ENCODE measurements around the gene APOBEC3G.

APOBEC3G gene

DNA sequence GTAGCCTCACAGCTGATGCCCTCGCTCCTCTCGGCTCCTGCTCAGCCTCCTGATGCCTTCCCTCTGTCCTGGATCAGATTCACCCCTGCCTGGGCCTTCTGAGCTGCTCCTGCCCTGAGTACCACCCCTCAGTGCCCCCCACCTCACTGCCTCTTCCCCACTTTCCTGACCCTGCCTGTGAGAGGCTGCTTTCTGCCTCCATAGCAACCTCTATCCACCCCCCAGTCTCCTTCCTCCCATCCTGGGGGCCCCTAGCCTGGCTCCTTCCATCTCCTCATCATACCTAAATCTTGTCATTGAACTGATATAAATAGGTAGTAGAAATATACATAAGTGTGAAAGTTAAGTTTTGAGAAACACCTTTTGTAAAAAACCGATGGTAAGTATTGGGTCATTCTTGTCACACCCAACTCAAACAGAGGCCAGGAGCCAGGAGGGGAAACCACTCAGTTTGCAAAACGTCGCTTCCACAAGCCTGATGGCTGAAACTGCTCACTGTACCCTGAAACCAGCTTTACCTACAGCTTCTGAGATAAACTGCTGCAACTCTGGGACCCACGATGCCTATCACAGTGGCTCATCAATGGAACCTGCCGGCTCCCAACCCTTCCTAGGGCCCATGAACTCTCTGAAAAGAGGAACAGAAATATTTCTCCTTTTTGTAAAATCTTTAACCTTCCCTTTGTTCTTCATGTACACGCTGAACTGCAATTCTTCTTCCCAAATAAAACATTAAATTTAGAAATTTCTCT lies 15.2 kb downstream of the APOBEC3G start:
- DNase-seq: no peak

DNA sequence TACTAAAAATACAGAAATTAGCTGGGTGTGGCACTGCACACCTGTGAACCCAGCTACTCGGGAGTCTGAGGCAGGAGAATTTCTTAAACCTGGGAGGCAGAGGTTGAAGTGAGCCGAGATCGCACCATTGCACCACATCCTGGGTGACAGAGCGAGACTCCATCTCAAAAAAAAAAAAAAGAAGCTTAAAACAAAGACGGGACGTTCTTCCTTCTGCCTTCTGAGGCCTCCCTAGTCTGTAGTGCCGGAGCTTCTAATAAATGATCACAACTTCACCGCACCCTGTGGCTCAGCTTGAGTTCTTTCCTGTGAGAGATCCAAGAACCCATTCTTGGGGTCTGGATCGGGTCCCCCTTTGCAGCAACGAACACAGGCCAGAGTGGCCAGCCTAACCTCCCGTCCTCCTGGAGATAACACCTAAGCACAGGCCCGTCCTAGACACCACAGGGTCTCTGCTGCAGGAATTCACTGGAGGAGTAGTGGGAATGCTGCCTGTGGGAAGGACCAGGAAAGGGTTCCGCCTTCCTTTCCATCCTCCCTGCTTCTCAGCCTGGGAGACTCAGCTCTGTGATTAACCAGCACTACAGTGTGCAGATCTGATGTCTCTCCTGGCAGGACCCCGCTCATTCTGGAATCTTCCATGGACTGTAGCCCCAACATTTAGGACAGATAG lies 17.8 kb downstream of the APOBEC3G start:
- DNase-seq: peak; percentile 56

DNA sequence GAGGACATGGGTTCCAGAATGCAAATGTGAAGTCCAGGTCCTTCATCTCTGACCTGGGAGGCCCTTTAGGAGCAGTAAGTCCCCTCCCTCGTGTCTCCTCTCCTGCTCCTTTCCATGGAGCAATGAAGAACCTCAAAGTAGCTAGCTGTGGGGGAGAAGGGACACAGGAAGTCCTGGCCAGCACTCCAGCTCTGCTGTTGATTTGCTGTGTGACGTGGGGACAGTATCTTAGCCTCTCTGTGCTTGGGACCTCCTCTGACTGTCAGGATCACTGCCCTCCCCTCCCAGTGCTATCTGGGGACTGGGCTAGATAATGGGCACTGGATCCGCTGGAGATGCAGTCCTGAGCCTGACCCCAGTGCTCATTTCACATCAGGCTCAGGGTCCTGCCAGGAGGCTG lies 18.9 kb downstream of the APOBEC3G start:
- DNase-seq: no peak

DNA sequence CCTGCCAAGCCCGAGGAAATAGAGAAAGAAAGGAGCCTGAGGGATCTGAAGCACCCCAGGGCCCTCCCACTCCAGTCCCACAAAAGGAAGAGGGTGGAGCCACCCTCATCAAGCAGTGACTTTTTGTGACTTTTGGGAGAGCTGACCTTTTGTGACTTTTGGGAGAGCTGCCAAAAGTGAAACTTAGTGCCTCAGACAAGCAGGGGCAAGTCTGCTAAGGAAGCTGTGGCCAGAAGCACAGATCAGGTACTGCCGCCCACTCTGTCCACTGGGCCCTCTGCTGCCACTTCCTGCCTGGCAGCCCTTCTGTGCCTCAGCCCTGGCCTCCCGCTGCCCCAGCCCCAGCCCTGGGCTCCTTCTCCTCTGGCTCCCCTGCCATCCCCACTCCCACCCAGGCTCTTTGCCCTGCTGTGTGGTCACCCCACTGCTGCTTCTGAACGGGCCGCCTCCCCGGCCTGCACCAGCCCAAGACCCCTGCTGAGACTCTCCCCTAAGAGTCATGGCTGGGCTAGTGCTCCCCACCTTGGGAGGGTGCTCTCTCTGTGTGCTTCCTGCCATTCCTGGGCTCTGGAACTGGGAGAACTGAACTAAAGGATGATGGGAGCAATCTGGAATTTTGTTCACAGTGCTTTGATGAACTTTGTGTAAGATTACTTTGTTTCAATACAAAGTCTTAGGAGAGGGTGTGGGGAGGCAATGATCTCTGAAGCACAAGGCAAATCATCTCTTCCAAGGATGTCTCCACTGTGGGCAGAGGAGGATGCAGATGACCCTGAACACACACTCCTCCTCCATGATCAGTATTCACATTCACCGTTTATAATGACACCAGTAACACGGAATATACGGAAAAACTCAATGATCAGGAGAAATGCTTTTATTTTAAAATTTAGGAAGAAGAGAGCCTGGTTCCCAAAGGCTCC lies 20.3 kb downstream of the APOBEC3G start, which contains the start of gene APOBEC3H:
TSS of gene APOBEC3H (plus strand) at position 147 of the 923 bp plus-strand sequence. CDS start 3,035 bp downstream, outside the sequence.
- DNase-seq: peak; percentile 56

DNA sequence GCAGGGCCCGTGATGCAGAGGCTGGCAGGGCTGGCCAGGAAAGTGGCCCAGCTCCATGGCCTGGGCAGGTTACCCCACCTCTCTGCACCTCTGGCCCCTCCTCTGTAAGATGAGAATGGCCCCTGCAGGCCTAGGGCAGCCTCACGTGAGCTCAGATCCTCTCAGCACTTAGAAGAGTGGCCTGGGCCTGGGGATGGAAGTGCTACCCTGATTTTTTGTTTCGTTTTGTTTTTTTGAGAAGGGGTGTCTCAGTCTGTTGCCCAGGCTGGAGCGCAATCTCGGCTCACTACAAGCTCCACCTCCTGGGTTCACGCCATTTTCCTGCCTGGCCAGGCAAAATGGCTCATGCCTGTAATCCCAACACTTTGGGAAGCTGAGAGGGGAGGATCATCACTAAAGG lies 21.0 kb downstream of the APOBEC3G start:
- DNase-seq: no peak

DNA sequence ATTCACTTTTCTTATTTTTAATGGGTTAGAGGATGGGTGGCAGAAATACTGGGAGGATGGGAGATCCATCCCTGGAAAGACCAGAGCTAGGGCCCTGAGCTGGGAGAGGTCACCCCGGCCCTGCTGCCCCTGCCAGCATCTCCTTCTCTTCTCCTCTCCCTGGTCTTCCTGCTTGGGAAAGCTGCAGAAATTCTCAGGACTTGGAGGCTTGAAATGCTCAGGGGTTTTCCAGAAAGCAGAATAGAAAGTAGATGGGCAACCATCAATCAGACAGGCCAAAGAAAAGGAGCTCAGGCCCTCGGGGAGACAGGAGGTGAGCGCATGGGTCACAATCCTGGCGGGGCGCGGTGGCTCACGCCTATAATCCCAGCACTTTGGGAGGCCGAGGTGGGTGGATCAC lies 21.5 kb downstream of the APOBEC3G start:
- DNase-seq: no peak

DNA sequence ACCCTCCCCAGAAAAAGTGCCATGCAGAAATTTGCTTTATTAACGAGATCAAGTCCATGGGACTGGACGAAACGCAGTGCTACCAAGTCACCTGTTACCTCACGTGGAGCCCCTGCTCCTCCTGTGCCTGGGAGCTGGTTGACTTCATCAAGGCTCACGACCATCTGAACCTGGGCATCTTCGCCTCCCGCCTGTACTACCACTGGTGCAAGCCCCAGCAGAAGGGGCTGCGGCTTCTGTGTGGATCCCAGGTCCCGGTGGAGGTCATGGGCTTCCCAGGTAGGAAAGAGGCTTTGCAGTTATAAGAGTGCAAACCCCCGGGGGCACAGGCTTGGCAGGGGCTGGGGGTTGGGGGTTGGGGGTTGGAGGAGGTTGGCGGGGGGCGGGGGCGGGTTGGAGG lies 24.2 kb downstream of the APOBEC3G start:
- no peak for DNase-seq

DNA sequence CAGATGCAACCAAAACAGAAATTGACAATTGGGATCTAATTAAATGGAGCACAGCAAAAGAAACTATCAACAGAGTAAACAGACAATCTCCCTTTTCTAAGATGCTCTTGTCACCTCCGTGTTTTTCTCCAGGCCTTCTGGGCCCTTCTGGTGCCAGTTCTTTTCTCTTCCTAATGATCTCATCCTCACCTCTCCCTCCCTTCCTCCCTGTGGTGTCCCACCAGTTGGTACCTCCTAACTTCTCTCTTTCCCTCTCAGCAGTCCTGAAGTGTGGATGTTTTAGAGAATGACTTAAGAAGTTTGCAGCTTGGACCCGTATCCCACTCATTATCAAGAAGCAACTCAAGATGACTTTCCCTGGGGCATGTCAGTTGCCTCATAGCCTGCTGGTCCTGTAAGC lies 26.4 kb downstream of the APOBEC3G start:
- DNase-seq: no peak

DNA sequence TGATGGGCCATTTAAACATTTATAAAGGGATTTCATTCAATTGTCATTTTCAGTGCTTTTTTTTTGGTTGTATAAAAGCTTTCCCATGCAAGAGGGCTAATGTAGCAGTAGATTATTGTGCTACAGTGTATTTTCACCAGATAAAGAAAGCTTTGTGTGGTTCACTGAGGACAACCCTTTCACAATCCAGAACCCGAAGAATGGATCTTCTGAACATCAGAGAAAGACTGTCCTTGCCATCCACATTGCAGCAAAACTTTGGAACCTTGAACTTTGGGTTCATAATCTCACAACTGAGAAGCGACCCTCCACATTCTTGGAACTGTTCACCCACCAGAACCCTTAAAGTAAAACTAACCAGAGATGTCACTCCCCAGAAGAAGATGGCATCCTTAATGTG lies 29.3 kb downstream of the APOBEC3G start:
- no peak for DNase-seq

DNA sequence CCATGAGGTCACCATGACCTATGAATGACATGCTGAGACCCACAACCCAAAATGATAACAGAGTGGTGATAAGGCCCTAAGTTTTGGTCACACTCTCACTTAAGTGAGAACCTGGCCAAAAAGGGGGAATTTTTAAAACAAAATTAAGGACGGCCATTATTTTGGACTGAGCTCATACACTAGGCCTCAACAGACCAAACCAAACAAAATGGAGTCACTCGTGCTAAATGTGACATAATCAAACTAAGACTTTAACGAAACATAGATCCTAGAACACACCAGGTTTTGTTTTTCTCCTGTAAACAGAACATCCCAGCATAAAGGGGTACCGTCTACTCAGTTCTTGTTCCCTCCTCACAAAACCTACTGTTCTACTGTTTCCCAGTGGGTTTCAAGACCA lies 31.4 kb downstream of the APOBEC3G start:
- no peak for DNase-seq

DNA sequence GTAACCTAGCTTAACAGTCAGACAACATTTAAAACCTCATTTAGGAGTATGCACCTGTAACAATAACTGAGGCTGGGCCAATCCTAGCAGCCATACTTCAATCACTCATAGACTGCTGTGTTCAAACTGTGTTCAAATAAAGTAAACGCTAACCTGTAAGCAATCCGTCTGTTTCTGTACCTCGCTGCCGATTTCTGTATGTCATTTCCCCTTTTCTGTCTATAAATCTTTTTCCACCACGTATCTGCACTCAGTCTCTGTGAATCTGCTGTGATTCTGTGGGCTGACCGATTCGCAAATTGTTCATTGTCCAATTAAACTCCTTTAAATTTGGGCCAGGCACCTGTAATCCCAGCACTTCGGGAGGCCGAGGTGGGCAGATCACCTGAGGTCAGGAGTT lies 32.3 kb downstream of the APOBEC3G start:
- DNase-seq: no peak

DNA sequence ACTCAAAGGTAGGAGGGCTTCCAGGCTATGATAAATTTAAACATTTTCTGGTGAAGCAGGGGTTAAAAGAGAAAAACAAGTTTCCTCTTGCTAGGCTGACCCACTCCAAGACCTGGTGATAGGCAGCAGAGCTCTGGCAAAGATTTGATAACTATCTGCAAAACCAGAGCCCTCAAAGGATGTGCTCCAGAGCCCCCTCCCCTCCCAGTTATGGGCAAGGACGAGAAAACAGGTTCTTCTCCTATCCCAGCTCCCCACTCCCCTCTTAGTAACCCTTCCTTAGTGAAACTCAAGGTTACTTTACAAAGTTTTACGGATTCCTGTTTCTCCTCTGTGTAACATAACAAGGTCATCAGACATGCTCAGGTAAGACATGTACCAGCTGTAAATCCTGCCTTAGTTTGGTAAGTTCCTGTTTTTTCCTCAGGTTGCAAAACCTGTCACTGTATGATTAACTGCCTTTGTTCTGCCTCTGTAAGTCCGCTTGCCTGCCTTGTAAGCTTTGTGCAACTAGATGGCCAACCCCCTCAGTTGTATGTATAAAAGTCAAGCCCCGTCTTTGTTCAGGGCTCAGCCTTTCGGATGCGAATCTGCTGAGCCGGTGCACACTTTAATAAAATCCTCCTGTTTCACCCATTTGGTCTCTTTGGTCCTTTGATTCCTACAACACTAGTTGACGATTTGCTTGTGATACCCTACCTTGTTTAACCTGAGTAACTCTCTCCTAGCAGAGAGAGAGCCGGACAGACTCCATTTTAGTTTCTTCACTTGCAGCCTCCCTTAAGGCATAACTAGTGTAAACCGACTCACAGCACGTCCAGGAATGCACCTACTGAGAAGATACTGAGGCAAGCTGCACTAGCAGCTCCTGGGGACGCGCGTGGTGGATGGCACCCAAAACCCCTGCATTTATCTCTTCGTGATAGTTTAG lies 33.8 kb downstream of the APOBEC3G start:
- DNase-seq: no peak

DNA sequence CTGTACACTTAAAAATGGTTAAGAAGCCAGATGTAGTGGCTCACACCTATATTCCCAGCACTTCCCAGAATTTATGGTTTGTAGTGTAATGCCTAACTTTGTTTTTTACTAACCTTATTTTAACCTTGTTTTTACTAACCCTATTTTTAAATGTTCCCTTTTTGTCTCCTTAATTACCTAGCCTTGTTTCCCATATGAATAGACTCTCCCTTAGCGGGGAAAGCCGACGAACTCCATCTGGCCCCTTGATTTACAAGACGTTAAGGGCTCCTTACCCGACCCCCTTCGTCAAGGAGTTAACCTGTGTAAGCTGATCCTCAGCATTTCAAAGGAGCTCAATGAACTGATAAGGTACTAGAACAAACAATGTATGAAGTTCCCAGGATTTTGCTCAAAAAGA lies 37.0 kb downstream of the APOBEC3G start:
- DNase-seq: no peak

DNA sequence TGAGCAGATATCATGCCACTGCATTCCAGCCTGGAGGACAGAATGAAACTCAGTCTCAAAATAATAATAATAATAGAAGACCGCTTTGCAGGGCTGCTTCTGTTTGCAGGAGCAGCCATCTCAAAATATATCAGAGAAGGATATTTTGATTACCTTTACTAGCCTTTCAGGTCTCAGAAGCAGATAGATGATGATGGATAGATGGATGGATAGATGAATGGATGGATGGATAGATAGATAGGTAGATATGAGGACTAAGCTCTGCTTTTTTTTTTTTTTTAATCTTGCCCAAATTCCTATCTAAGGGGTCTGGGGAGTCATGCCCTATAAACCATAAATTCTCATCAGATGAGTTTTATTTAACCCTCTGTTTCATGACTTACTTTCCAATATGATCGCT lies 38.5 kb downstream of the APOBEC3G start:
- DNase-seq: no peak

DNA sequence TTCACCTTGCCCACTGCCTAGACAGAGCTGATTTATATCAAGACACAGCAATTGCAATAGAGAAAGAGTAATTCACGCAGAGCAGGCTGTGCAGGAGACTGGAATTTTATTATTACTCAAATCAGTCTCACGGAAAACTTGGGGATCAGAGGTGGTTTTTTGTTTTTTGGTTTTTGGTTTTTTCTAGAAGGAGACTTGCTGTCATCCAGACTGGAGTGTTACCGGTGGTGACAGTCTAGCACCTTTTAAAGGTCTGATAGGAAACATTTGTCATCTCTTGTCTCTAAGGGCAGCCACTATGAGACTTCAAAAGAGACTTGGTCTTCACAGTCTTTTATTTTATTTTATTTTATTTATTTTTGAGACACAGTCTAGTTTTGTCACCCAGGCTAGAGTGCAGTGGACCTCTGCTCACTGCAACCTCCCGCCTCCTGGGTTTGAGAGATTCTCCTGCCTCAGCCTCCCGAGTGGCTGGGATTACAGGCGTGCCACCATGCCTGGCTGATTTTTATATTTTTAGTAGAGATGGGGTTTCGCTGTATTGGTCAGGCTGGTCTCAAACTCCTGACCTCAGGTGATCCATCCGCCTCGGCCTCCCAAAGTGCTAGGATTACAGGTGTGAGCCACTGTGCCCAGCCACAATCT lies 39.0 kb downstream of the APOBEC3G start:
- peak; percentile 65 for DNase-seq

DNA sequence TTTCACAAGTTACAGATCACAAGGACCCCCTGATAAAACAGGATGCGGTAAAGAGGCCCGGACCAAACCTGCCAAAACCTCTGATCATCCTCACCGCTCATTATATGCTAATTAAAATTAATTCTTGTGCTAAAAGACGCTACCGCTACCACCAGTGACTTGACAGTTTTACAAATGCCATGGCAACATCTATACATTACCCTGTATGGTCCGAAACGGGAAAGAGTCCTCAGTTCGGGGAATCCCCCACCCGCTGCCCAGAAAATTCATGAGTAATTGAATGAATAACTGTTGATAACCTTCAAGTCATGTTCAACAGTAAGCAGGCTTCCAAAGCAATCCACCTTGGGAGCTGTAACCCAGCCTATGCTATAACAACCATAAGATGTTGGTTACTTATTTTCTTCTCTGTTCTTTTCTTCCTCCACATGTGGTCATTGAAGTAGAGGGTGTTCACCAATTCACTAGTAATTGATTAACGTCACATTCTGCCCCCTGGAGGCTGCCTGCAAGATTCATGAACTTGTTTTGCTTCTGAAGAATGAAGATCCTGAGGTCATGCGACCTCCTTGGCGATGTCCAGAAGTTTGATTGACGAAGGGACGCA lies 40.6 kb downstream of the APOBEC3G start:
- peak; percentile 85 for DNase-seq

DNA sequence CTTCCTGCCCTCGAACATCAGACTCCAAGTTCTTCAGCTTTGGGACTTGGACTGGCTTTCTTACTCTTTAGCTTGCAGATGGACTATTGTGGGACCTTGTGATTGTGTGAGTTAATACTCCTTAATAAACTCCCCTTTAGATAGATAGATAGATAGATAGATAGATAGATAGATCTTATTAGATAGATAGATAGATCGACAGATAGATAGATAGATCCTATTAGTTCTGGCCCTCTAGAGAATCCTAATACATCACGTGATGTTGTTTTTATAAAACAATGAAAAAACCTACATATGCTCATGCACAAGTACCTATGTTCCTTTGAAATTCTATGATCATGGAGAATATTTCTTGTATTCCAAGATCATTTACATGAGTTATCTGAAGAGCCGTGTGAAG lies 43.9 kb downstream of the APOBEC3G start:
- DNase-seq: no peak

DNA sequence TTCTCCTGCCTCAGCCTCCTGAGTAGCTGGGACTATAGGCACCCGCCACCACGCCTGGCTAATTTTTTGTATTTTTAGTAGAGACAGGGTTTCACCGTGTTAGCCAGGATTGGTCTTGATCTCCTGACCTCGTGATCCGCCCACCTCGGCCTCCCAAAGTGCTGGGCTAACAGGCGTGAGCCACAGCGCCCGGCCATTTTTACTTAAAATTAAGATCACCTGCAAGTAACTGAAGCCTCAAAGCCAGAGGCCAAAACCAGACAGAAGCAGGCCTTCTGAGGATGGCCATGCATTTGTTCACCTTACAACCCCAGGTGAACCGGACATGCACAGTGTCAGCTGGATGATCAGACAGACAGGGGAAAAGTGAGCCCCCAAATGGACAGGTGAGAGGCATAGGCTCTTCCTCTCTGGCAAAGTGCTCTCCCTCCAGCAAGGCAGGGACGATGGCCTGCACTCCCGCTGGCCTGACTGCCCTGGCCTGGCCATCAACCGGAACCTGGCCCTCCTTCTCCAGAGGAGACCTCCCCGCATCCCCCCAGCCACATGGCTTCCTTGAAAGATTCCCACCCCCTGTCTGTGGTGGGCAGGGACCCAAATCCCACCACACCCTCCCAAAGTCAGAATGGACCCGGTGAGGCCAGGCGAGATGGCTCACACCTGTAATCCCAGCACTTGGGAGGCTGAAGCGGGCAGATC lies 45.8 kb downstream of the APOBEC3G start:
- DNase-seq: no peak

DNA sequence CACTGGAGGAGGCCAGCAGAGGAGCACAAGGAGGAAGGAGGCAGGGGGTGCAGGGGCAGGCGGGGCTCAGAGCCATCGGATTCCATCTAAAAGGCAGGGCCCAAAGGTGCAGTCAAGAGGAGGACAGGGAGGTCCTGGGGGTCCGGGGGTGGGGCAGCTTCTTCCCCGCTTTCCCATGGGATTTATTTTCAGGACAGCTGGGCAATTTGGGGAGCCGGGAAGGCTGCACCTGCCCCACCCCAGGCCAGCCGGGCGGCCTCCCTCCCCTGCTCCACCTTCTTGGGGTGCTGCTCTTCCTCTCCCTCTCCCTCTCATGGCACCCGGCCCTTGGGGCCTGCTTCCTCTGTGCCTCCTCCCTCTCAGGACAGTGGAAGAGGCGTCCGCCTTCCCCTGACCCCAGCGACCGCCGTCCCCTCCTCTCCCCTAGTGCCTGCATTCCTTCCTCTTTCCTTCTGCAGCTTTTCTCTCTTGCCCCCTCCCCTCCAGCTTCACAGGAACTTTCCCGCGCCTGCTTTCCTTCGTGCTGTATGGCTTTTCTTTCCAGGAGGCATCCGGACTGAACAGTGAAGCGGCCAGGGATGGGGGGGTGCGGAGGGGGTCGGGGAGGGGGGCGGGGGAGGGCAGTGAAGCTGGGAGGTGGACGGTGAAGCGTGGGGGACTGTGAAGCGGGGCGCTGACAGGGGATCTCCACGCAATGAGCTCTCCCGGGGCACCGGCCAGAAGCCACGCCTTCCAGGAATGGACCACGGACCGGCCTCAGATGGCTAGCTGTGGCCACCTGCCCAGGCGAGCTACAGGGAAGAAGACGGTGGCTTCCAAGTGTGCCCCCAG lies 46.9 kb downstream of the APOBEC3G start:
- DNase-seq: no peak

DNA sequence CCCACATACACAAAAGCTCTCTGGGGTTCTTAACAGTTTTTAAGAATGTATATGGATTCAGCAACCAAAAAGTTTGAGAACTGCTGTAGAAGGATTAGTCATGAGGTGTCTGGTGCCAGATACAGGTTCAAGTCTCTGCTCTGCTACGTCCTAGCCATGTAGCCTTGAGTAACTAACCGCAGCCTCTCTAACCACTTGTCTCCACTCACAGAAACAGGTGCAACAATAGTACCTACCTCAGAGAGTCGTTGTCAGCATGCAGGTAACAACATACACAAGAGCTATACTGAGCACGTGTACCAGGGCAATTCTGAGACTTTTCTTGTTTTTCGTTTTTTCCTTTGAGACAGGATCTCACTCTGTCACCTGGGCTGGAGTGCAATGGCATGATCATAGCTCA lies 48.5 kb downstream of the APOBEC3G start:
- no peak for DNase-seq

Measured in CD4-positive, alpha-beta T cell treated with Interleukin-12 subunit alpha and Interleukin-12 subunit beta, for 1 hour (primary cell).